GM20000 (cell line): ENCODE measurements around the gene MEN1.
"Not testable (repeated sequence)": the region's sequence is repeated elsewhere in the genome, so short reads cannot be mapped to it uniquely, and the experiment has no call there.

Experiments used
- DNase-seq: peaks from one replicate; pipeline ENCODE4 v3.0.0; 2012; ENCODE audit warnings: low spot score
- TF ChIP-seq, protein P1 (sequence below): IDR thresholded peaks from 2 replicates; pipeline ENCODE4 v1.5.1; 2012; ENCODE audit warnings: mild to moderate bottlenecking, control low read depth; ENCODE audit errors: extremely low read depth, missing control alignments

MEN1 gene

DNA sequence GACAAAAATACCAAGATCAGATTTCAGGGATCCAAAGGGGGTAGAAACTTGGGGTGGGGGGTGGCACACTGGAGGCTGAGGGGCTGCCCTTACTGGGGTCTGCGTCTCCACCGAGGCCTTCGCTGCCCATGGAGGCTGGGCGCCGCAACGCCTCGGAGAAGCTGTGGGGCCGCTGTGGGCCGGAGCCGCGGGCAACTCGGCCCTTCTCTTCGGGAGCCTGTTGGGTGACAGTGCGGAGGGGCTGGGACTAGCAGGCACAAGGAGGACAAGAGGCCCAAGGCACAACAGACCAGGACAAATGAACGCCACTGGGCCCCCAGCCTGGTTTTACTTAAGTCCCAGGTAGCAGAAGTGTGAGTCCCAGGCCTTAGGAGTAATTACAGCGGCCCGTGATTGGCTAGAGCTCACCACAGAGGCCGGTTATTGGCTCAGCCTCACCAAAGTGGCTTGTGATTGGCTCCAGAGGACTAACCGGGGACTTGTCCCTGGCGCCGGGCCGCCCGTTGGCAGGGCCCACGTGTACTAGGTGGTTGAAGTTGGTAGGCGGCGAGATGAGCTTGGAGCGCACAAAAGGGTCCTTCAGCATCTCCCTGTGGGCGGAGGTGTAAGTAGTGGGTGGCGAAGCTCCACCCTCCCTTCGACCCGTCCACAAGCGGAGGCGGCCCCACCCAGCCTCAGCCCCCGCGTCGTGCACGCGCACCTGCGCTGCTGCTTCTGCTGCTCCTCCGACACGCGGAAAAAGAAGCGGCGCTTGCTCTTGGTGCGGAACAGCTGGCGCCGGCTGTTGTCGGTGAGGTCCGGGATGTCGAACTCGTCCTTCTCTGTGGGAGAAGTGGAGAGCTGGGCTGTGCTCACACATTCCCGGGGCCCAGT is 16.5 kb upstream of the MEN1 start:
- TF ChIP-seq, protein P1, sequence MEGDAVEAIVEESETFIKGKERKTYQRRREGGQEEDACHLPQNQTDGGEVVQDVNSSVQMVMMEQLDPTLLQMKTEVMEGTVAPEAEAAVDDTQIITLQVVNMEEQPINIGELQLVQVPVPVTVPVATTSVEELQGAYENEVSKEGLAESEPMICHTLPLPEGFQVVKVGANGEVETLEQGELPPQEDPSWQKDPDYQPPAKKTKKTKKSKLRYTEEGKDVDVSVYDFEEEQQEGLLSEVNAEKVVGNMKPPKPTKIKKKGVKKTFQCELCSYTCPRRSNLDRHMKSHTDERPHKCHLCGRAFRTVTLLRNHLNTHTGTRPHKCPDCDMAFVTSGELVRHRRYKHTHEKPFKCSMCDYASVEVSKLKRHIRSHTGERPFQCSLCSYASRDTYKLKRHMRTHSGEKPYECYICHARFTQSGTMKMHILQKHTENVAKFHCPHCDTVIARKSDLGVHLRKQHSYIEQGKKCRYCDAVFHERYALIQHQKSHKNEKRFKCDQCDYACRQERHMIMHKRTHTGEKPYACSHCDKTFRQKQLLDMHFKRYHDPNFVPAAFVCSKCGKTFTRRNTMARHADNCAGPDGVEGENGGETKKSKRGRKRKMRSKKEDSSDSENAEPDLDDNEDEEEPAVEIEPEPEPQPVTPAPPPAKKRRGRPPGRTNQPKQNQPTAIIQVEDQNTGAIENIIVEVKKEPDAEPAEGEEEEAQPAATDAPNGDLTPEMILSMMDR: no peak
- DNase-seq: no peak

DNA sequence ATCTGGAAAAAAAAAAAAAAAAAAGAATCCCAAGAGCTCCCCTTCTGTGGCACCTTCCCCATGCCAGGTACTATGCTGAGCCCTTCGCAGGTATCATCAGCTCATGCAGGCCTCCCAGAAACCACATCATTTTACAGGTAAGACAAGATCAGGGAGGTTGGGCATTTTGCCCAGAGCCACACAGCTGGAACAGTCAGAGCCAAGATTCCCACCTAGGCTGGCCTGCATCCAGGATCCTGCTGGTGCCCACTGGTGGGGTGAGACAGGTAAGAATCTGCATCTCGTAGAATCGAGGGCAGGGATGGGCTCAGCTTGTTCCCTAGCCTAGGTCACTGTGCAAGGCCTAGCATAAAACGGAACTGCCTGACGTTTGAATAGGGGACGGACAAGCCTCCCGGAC is 15.7 kb upstream of the MEN1 start:
- DNase-seq: no peak
- TF ChIP-seq, protein P1: no peak

DNA sequence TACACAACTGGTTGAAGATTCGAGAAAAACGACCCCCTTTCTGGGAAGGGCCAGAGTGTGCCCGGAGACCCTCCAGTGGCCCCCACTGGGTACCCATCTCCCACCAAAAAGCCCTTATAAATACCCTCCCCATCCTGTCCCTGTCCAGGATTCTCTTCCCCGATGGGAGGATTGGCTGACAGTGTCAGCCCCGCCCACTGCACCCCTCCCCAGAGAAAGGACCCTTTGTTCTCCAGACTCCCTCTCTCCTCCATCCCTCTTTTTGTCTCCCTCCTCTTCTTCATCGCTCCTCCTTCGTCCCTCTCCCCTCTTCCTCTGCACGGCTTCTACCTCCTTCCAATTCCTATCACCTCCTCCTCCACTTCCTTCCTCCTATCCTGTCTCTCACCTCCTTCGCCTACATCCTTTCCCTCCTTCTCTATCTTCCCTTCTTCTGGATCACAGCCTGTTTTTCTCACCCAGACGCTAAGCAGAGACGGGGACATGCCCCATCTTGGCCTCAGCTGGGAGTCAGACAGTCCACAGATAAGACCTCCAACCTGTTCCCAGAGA is 13.3 kb upstream of the MEN1 start:
- TF ChIP-seq, protein P1: no peak
- no peak for DNase-seq

DNA sequence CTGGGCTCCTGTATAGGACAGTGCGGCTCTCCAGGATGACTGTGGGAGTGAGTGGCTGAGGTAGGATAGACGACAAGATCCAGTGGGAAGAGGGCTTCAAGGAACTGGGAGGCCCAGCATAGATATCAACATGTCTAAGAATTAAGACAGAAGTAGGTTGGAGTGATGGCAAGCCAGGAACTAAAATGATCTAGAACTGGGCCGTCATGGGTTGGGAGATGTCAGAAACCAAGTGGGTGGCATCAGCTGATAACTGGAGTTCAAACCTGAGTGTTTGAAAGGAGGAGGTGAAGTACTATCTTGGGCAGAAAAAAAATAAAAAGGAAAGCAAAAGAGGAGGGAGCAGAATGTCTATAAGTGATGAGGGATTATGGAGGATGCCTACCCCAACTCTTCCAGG is 7.1 kb upstream of the MEN1 start:
- TF ChIP-seq, protein P1: no peak
- DNase-seq: no peak

DNA sequence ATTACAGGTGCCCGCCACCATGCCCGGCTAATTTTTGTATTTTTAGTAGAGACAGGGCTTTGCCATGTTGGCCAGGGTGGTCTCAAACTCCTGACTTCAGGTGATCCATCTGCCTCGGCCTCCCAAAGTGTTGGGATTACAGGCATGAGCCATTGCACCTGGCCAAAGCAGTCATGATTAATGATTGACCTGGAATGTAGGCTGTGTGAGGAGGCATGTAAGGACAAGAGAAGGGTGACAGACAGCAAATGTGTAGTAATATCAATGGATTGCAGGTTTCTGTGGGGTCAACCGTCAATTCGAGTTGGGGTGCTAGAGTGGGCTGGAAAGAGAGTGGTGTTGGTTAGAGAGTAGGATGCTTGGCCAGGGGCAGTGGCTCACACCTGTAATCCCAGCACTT is 5.1 kb upstream of the MEN1 start:
- not testable (repeated sequence) for DNase-seq

DNA sequence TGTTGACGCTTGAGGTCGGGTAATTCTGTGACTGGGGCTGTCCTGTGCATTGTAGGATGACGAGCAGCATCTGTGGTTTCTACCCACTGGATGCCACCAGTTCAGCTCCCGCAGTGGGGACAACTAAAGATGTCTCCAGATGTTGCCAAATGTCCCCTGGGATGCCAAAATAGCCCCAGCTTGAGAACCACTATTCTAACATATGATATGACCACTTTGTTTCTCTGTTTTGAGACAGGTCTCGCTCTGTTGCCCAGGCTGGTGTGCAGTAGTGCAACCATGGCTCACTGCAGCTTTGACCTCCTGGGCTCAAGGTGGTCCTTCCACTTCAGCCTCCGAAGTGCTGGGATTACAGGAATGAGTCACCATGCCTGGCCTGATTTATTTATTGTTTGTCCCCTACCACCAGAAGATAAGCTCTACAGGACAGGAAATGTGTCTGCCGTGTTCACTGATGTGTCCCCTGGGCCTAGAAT is 4.4 kb upstream of the MEN1 start:
- no peak for DNase-seq
- TF ChIP-seq, protein P1: no peak

DNA sequence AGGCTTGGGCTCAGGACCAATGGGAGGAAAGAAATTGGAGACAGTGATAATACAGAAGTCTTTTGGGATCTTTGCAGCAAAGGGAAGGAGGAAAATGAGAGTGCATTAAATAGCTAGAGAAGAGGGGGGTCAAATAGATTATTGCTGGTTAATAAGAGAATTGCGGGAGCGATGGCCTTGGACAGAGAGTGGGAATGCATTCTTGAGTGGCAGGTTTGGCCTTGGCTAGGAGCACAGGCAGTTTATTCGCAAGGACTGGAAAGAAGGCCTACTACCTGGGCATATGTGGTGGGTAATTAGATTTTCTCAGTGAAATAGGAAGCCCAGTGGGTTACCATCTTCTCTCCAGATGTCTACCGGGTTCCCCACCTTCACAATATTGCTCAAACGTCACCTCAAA is 3.5 kb upstream of the MEN1 start:
- DNase-seq: no peak
- TF ChIP-seq, protein P1: no peak
